OCI-LY7 (cell line): ENCODE measurements around the gene KCTD4.

ENCODE experiments used
- CTCF ChIP-seq: fragments of 200-600 bp; sonication (generic); conservative IDR thresholded peaks from 2 replicates; pipeline ENCODE4 v1.5.1; 2014; ENCODE audit warnings: mild to moderate bottlenecking, antibody characterized with exemption, low read length, moderate library complexity, mixed read lengths
- EZH2phosphoT487 ChIP-seq: fragments of 200-600 bp; sonication (generic); IDR thresholded peaks from 2 replicates; pipeline ENCODE4 v1.6.1; 2018; ENCODE audit warnings: low read depth, borderline replicate concordance, mild to moderate bottlenecking, mixed run types, antibody characterized with exemption, low read length, moderate library complexity, mixed read lengths

- TF ChIP-seq CTCF (no peak), EZH2phosphoT487 (no peak)
These were observed 17.8 kb upstream of the KCTD4 start for GRCh38 chr13:45218689-45219088.
